Measurements from ENCODE around the gene RPS6KC1. TPM values are rescaled to one million over a fixed set of nuclear protein-coding genes. Genes with fewer than 3 reads are reported as not detected.

Gene RPS6KC1
- total RNA-seq, 1 experiment from 2014 or later: 16.9 TPM

- no peak overlapping the region for H2BK120ac ChIP-seq (ENCODE audit: low read depth, low read length, poor library complexity, severe bottlenecking)
- no peak overlapping the region for H3K23ac ChIP-seq (ENCODE audit: insufficient read length, low read depth, low read length)
- TF ChIP-seq, protein P1, sequence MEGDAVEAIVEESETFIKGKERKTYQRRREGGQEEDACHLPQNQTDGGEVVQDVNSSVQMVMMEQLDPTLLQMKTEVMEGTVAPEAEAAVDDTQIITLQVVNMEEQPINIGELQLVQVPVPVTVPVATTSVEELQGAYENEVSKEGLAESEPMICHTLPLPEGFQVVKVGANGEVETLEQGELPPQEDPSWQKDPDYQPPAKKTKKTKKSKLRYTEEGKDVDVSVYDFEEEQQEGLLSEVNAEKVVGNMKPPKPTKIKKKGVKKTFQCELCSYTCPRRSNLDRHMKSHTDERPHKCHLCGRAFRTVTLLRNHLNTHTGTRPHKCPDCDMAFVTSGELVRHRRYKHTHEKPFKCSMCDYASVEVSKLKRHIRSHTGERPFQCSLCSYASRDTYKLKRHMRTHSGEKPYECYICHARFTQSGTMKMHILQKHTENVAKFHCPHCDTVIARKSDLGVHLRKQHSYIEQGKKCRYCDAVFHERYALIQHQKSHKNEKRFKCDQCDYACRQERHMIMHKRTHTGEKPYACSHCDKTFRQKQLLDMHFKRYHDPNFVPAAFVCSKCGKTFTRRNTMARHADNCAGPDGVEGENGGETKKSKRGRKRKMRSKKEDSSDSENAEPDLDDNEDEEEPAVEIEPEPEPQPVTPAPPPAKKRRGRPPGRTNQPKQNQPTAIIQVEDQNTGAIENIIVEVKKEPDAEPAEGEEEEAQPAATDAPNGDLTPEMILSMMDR (conservative IDR thresholded peaks at IDR 0.05): no peak
- no peak overlapping the region for H3K14ac ChIP-seq (ENCODE audit: insufficient read depth, low read length)
- H3K4ac ChIP-seq (ENCODE audit: low read depth, low read length): no peak overlapping the region
- H3K79me2 ChIP-seq (ENCODE audit: insufficient read depth, low read length): no peaks in the 10 kb centered on the region
- no peaks in the 10 kb centered on the region for H3K79me1 ChIP-seq (ENCODE audit: insufficient read depth, low read depth, low read length, poor library complexity, severe bottlenecking)
- no peaks in the 10 kb centered on the region for H3K27me3 ChIP-seq (ENCODE audit: insufficient read depth, low read length)
- H4K91ac ChIP-seq (ENCODE audit: insufficient read length, low read depth, low read length): no peak overlapping the region
- no peak overlapping the region for H2AK5ac ChIP-seq (ENCODE audit: insufficient read length, low read length)
- H2AFZ ChIP-seq (ENCODE audit: low read length): no peak overlapping the region
- no peak overlapping the region for H3T11ph ChIP-seq (ENCODE audit: low read length)
- H3K4me1 ChIP-seq (ENCODE audit: insufficient read depth, low read length): no peaks in the 10 kb centered on the region
- Mint-ChIP-seq H3K4me3 (no peak overlapping the region), H3K4me1 (peaks cover 0 to 3% of the 10 kb centered on the region in 2 experiments; a peak in 1 of 4 replicates), H3K36me3 (ENCODE audit: insufficient read depth in 1 of 3, low read depth in 3 of 3) (peaks cover 0 to 11% (median 0%) of the 10 kb centered on the region in 3 experiments; a peak in 1 of 7 replicates), H3K9me3 (peaks cover 6 to 13% of the 10 kb centered on the region in 2 experiments), H3K27ac (no peak overlapping the region), H3K27me3 (ENCODE audit: low read depth) (peaks cover 10% of the 10 kb centered on the region)
- H4K5ac ChIP-seq (ENCODE audit: insufficient read length, low read depth, low read length): no peak overlapping the region
- H4K8ac ChIP-seq (replicated peaks; ENCODE audit: insufficient read length, low read depth, low read length): no peak overlapping the region
- no peak overlapping the region for H2BK20ac ChIP-seq (ENCODE audit: low read depth, low read length, poor library complexity, severe bottlenecking)
- H3K23me2 ChIP-seq (ENCODE audit: insufficient read length, low read depth, low read length, poor library complexity, severe bottlenecking): no peaks in the 10 kb centered on the region
- H3K56ac ChIP-seq (ENCODE audit: insufficient read length, low read depth, low read length): no peak overlapping the region
- no peak overlapping the region for H2BK12ac ChIP-seq (ENCODE audit: insufficient read length, low read depth, low read length)
- H3K4me2 ChIP-seq (ENCODE audit: insufficient read depth, insufficient read length, low read length): no peak overlapping the region
- no peaks in the 10 kb centered on the region for H4K20me1 ChIP-seq (ENCODE audit: control insufficient read depth, insufficient read depth, insufficient read length)
- no peak overlapping the region for H3K27ac ChIP-seq (ENCODE audit: insufficient read length, low read depth, low read length)
- no peak overlapping the region for H2BK5ac ChIP-seq (ENCODE audit: insufficient read length, low read length)
- H3K18ac ChIP-seq (ENCODE audit: insufficient read length, low read depth, low read length): no peak overlapping the region
- no peak overlapping the region for H2BK15ac ChIP-seq (ENCODE audit: low read depth, low read length)
- no peak overlapping the region for H3K9ac ChIP-seq (ENCODE audit: extremely low read depth, insufficient read length, low read length)
- no peaks in the 10 kb centered on the region for H3K9me3 ChIP-seq (ENCODE audit: control insufficient read depth, low read depth, low read length)
- no peak for DNase-seq
These were observed 18.4 kb upstream of the RPS6KC1 start for GRCh38 chr1:213032651-213033050.

Measured in H9 (cell line).